Uterus (tissue), 2 donors: ENCODE data around the gene VIPR1.

Experiments used
- CTCF ChIP-seq, 4 experiments: fragments of 200-600 bp in 2 of 4; fragments of 450-650 bp in 2 of 4; sonication (generic) in 2 of 4; IDR thresholded peaks; one replicate each; pipeline ENCODE4 v1.5.1; 2016 to 2019; ENCODE audit warnings: antibody characterized with exemption in 4 of 4, mild to moderate bottlenecking in 2 of 4, moderate library complexity in 1 of 4
- POLR2A ChIP-seq, 2 donors: fragments of 450-650 bp; IDR thresholded peaks; one replicate each; pipeline ENCODE4 v1.6.1; 2016; ENCODE audit warnings: antibody characterized with exemption in 2 of 2, mild to moderate bottlenecking in 1 of 2, moderate library complexity in 1 of 2

GRCh38 chr3:42492508-42493080 is 9.8 kb upstream of the VIPR1 start:
- TF ChIP-seq CTCF (IDR thresholded peaks at IDR 0.05) (no peak), POLR2A (IDR thresholded peaks at IDR 0.05) (no peak)
